ENCODE data around the gene ZSCAN21. TPM values are rescaled to one million over a fixed set of nuclear protein-coding genes. Genes with fewer than 3 reads are reported as not detected.

ZSCAN21 gene
- total RNA-seq, 2 donors from 2014 or later = 9.3 to 16.6 TPM

DNA sequence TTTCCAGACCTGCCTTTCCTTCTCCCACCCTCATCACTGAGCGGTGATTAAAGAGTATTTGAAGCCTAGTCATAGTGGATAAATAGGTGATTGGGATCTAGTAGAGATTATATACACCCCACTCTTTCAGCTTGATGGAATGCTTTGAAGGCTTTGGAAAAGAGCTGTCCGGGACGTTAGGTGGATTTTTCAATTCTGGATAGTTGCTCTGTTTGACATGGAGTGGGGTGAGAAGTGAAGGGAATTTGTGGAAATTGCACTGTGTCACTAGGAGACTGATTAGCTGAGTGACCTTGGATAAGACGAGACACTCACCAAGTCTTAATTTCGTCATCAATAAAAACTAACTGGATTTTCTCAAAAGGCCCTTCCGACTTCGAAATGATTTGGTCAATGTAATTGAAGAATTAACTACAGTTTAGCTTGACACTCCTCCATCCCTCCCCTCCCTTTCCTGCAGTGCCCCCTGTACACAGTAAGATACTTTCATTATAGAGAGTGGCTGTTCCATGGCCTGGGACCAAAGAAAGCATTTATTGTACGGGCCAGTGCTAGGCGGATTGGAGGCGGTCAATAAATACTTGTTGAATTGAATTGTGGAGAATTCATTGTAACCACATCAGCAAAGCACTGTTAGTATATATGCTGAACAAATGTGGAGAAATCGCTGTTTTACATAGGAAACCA is 33.2 kb upstream of the ZSCAN21 start:
- no peak for ATAC-seq (ENCODE audit: insufficient number of reproducible peaks, low FRiP score, low read depth)
- H3K27me3 ChIP-seq (replicated peaks; ENCODE audit: insufficient read depth) = no peaks in the 10 kb centered on the region
- no peaks in the 10 kb centered on the region for H3K9me3 ChIP-seq
- DNase-seq (ENCODE audit: low spot score) = no peak
- peak overlapping the region; percentile 100 for H3K4me3 ChIP-seq
- TF ChIP-seq, protein P1, sequence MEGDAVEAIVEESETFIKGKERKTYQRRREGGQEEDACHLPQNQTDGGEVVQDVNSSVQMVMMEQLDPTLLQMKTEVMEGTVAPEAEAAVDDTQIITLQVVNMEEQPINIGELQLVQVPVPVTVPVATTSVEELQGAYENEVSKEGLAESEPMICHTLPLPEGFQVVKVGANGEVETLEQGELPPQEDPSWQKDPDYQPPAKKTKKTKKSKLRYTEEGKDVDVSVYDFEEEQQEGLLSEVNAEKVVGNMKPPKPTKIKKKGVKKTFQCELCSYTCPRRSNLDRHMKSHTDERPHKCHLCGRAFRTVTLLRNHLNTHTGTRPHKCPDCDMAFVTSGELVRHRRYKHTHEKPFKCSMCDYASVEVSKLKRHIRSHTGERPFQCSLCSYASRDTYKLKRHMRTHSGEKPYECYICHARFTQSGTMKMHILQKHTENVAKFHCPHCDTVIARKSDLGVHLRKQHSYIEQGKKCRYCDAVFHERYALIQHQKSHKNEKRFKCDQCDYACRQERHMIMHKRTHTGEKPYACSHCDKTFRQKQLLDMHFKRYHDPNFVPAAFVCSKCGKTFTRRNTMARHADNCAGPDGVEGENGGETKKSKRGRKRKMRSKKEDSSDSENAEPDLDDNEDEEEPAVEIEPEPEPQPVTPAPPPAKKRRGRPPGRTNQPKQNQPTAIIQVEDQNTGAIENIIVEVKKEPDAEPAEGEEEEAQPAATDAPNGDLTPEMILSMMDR (IDR thresholded peaks at IDR 0.05) = no peak
- peaks cover 18 to 40% of the 10 kb centered on the region in 2 donors for H3K4me1 ChIP-seq (ENCODE audit: control insufficient read depth in 1 of 2, low read depth in 2 of 2)
- H3K27ac ChIP-seq = peak overlapping the region; percentile 82 to 83
- no peaks in the 10 kb centered on the region for H3K36me3 ChIP-seq

- Histone ChIP-seq H3K4me1 (ENCODE audit: control insufficient read depth in 1 of 2, low read depth in 2 of 2) (peaks cover 18 to 47% of the 10 kb centered on the region in 2 donors), H3K36me3 (no peaks in the 10 kb centered on the region), H3K9me3 (no peaks in the 10 kb centered on the region), H3K4me3 (peak overlapping the region; percentile 100), H3K27ac (peak overlapping the region; percentile 4 to 15), H3K27me3 (replicated peaks; ENCODE audit: insufficient read depth) (no peaks in the 10 kb centered on the region)
- TF ChIP-seq, protein P1 (IDR thresholded peaks at IDR 0.05) = no peak
- DNase-seq (ENCODE audit: low spot score) = no peak
- no peak for ATAC-seq (ENCODE audit: insufficient number of reproducible peaks, low FRiP score, low read depth)
These were observed 32.3 kb upstream of the ZSCAN21 start for GRCh38 chr7:100017300-100017699.

DNA sequence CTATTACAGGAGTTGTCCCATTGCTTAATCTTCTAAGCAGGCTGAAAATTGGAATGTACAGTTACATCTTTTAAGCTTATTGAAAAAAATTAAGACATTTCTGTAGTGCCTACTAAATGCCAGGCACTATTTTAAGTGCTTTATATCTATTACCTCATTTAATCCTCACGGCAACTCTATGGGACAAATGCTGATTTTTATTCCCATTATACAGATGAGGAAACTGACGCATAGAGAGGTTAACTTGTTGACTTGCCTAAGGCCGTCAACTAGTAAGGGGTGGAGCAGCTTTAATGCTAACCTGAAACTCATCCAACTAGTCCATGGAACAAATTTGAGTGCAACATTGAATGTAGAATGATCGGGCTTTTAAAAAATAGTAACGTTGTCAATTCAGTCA is 31.7 kb upstream of the ZSCAN21 start:
- Histone ChIP-seq H3K27ac (peak overlapping the region in 1 of 2 donors; percentile 4), H3K4me3 (no peak overlapping the region), H3K36me3 (no peaks in the 10 kb centered on the region), H3K4me1 (ENCODE audit: control insufficient read depth in 1 of 2, low read depth in 2 of 2) (peaks cover 18 to 47% of the 10 kb centered on the region in 2 donors), H3K27me3 (replicated peaks; ENCODE audit: insufficient read depth) (no peaks in the 10 kb centered on the region), H3K9me3 (no peaks in the 10 kb centered on the region)
- DNase-seq (ENCODE audit: low spot score) = no peak
- ATAC-seq (ENCODE audit: insufficient number of reproducible peaks, low FRiP score, low read depth) = no peak
- TF ChIP-seq, protein P1 (IDR thresholded peaks at IDR 0.05) = no peak

GRCh38 chr7:100019908-100020307 is 29.7 kb upstream of the ZSCAN21 start:
- Histone ChIP-seq H3K4me1 (ENCODE audit: control insufficient read depth in 1 of 2, low read depth in 2 of 2) (peaks cover 18 to 47% of the 10 kb centered on the region in 2 donors), H3K4me3 (no peak overlapping the region), H3K27me3 (replicated peaks; ENCODE audit: insufficient read depth) (no peaks in the 10 kb centered on the region), H3K27ac (no peak overlapping the region), H3K36me3 (peaks cover 17% of the 10 kb centered on the region), H3K9me3 (no peaks in the 10 kb centered on the region)
- TF ChIP-seq, protein P1 (IDR thresholded peaks at IDR 0.05) = no peak
- no peak for ATAC-seq (ENCODE audit: insufficient number of reproducible peaks, low FRiP score, low read depth)
- DNase-seq (ENCODE audit: low spot score) = no peak

DNA sequence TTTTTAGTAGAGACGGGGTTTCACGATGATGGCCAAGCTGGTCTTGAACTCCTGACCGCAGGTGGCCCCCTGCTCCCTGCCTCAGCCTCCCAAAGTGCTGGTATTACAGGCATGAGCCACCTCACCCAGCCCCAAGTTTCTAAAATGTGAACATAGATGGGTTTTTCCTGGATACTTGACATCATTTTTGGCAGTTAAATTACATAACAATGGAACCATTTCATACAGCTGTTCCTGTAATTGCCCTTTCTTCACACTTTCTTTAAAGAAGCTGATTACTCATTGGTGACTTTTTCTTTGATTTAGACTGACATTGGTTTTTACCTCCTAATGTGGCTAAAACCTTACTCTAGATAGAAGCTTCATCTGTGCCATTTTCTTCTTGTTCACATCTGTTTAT is 28.3 kb upstream of the ZSCAN21 start:
- no peak for DNase-seq (ENCODE audit: low spot score)
- H3K27me3 ChIP-seq (replicated peaks; ENCODE audit: insufficient read depth) = no peaks in the 10 kb centered on the region
- peaks cover 26% of the 10 kb centered on the region for H3K36me3 ChIP-seq
- TF ChIP-seq, protein P1 (IDR thresholded peaks at IDR 0.05) = no peak
- H3K27ac ChIP-seq = no peak overlapping the region
- no peak for ATAC-seq (ENCODE audit: insufficient number of reproducible peaks, low FRiP score, low read depth)
- no peak overlapping the region for H3K4me3 ChIP-seq
- no peaks in the 10 kb centered on the region for H3K9me3 ChIP-seq
- peaks cover 16 to 46% of the 10 kb centered on the region in 2 donors for H3K4me1 ChIP-seq (ENCODE audit: control insufficient read depth in 1 of 2, low read depth in 2 of 2)

Data from thoracic aorta (tissue), 2 donors.